ENCODE data around the gene VPS72. TPM values are rescaled to one million over a fixed set of nuclear protein-coding genes. Genes with fewer than 3 reads are reported as not detected.

VPS72 gene
- total and polyA plus RNA-seq, 2 of the 13 experiments (the other 11 are each of a cell fraction or from before 2014, with no cell fraction given), result 33.7 to 34.5 TPM

GRCh38 chr1:151146412-151147131 is 43.4 kb downstream of the VPS72 start, which contains the start of gene SEMA6C (continued):
- TF ChIP-seq ZNF687 (CRISPR knock-in tag; IDR thresholded peaks at IDR 0.05) (peak; percentile 77), ZNF260 (CRISPR knock-in tag; IDR thresholded peaks at IDR 0.05; ENCODE audit: borderline replicate concordance, low read depth) (no peak), MEF2D (CRISPR knock-in tag; IDR thresholded peaks at IDR 0.05) (peak; percentile 74), ZNF207 (IDR thresholded peaks at IDR 0.05; ENCODE audit: borderline replicate concordance) (no peak), KDM6A (CRISPR knock-in tag; IDR thresholded peaks at IDR 0.05; ENCODE audit: low read depth) (0 out of 2 replicates have a peak, but pooled peaks have one; percentile 19), SNAPC5 (CRISPR knock-in tag; IDR thresholded peaks at IDR 0.05; ENCODE audit: borderline replicate concordance) (no peak), ZNF598 (CRISPR knock-in tag; IDR thresholded peaks at IDR 0.05; ENCODE audit: borderline replicate concordance) (no peak), IKZF5 (CRISPR knock-in tag; IDR thresholded peaks at IDR 0.05) (peak; percentile 58; the same call in 1 of the 2 replicates), TRIM22 (IDR thresholded peaks at IDR 0.05) (no peak), ZFY (CRISPR knock-in tag; IDR thresholded peaks at IDR 0.05) (peak; percentile 56), ZNF83 (CRISPR knock-in tag; IDR thresholded peaks at IDR 0.05; ENCODE audit: borderline replicate concordance) (0 out of 2 replicates have a peak, but pooled peaks have one; percentile 28), KDM5B (CRISPR knock-in tag; IDR thresholded peaks at IDR 0.05; ENCODE audit: borderline replicate concordance) (peak; percentile 73), PBX3 (CRISPR knock-in tag; IDR thresholded peaks at IDR 0.05; ENCODE audit: borderline replicate concordance) (no peak), ELF4 (CRISPR knock-in tag; IDR thresholded peaks at IDR 0.05; ENCODE audit: borderline replicate concordance) (peak; percentile 58; the same call in 1 of the 2 replicates)

All from HepG2 (cell line).